Activated CD4-positive, alpha-beta memory T cell treated with anti-CD3 and anti-CD28 coated beads, Interleukin-2, amount 10 ng/mL, durations not matched to agents 7 days and 5 days (primary cell): ENCODE results near the gene FSTL5. TPM values are rescaled to one million over a fixed set of nuclear protein-coding genes. Genes with fewer than 3 reads are reported as not detected.

Experiments
- CTCF ChIA-PET: fragments of 350-600 bp; sonication (Branson Sonifier 250); formaldehyde crosslinking; loops from one replicate; lab custom pipeline; 2021; ENCODE audit warnings: antibody characterized with exemption, inconsistent platforms; lab: Charles Lee
- POLR2A ChIA-PET: fragments of 350-600 bp; sonication (Branson Sonifier 250); formaldehyde crosslinking; loops from one replicate; lab custom pipeline; 2021; ENCODE audit warnings: antibody characterized with exemption; lab: Charles Lee
- DNase-seq: peaks from one replicate; pipeline ENCODE4 v3.0.0-alpha.2; 2020
- H3K27ac Mint-ChIP-seq: one replicate; pipeline ENCODE4 v1.8.0; 2021; ENCODE audit warnings: mild to moderate bottlenecking, mixed read lengths
- H3K27me3 Mint-ChIP-seq: one replicate; pipeline ENCODE4 v1.8.0; 2021; ENCODE audit warnings: mixed read lengths
- H3K36me3 Mint-ChIP-seq: one replicate; pipeline ENCODE4 v1.8.0; 2021; ENCODE audit warnings: low read depth, mixed read lengths
- H3K4me1 Mint-ChIP-seq: one replicate; pipeline ENCODE4 v1.8.0; 2021; ENCODE audit warnings: mixed read lengths
- H3K4me3 Mint-ChIP-seq: one replicate; pipeline ENCODE4 v1.8.0; 2021; ENCODE audit warnings: mild to moderate bottlenecking, mixed read lengths
- H3K9me3 Mint-ChIP-seq: one replicate; pipeline ENCODE4 v1.8.0; 2021; ENCODE audit warnings: mixed read lengths
- total RNA-seq, 2 experiments: library from RNA; stranded (reverse); gene quantifications; one replicate each; pipeline ENCODE4 v1.2.3, GENCODE V29; 2021

FSTL5 gene
- total RNA-seq, 2 experiments from 2014 or later, result not detected

DNA sequence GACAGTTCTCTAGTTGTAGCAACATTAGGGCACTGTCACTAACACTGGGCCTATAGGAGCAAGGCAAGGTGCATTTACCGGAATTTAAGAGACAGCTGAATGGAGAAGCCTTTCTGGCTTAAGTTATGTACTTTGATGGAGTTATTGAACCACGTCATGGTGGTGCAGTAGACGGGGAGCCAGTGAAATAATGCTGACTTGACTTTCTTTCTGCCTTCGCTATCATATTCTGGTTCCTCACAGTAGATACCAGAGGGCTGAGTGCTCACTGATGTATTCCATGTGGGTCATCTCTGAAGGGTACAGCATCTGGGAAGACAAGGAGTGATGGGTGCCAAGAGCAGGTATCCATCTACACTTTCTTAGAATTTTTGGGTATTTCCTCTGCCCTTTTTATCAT, 802.8 kb downstream of the FSTL5 start:
- DNase-seq, result no peak
- POLR2A ChIA-PET, result no interaction called here
- no peak overlapping the region for H3K27ac Mint-ChIP-seq
- no peaks in the 10 kb centered on the region for H3K4me1 Mint-ChIP-seq
- no peak overlapping the region for H3K4me3 Mint-ChIP-seq
- H3K27me3 Mint-ChIP-seq, result no peaks in the 10 kb centered on the region
- no peaks in the 10 kb centered on the region for H3K9me3 Mint-ChIP-seq
- no peaks in the 10 kb centered on the region for H3K36me3 Mint-ChIP-seq
- CTCF ChIA-PET, result no interaction called here

DNA sequence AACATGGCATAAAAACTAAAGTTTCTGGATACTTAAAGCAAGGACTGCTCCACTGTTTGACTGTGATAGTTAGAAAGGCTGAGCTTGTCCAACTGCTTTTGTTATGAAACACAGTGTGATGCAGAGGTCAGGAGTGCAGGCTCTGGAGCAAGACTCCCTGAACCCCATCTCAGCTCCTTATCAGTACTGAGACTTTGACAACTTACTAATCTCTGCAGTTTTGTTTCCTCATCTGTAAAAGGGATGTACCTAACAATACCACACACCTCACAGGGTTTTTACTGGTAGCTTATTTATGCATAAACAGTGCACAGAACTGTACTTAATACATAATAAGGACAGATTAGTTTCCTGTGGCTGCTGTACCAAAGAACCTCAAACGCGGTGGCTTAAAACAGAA, 804.3 kb downstream of the FSTL5 start:
- H3K27ac Mint-ChIP-seq, result no peak overlapping the region
- H3K9me3 Mint-ChIP-seq, result no peaks in the 10 kb centered on the region
- H3K36me3 Mint-ChIP-seq, result no peaks in the 10 kb centered on the region

DNA sequence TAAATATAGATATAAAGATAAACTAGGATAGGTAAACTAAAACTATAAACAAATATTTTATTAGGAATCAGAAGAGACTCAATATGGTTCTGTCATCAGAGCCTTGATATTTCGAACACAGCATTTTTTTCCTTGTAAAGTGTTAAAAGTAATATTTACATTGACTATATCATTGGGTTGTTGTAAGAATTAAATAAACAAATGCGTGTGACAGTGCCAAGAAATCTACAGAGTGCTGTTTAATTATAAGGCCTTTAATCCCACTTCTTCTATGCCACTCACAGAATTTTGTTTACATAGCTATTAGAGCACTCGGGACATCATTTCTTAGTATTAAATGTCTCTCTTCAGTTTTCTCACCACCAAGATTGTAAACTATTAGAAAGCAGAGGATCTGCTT, 807.4 kb downstream of the FSTL5 start:
- Mint-ChIP-seq H3K4me1 (no peaks in the 10 kb centered on the region), H3K36me3 (no peaks in the 10 kb centered on the region), H3K27ac (no peak overlapping the region), H3K27me3 (no peaks in the 10 kb centered on the region), H3K4me3 (no peak overlapping the region), H3K9me3 (no peaks in the 10 kb centered on the region)
- no peak for DNase-seq
- POLR2A ChIA-PET, result no interaction called here
- CTCF ChIA-PET, result no interaction called here

More for the DNA sequence above, 804.3 kb downstream of the FSTL5 start:
- H3K27me3 Mint-ChIP-seq, result no peaks in the 10 kb centered on the region
- H3K4me3 Mint-ChIP-seq, result no peak overlapping the region
- CTCF ChIA-PET, result no interaction called here
- DNase-seq, result no peak
- POLR2A ChIA-PET, result no interaction called here
- no peaks in the 10 kb centered on the region for H3K4me1 Mint-ChIP-seq

DNA sequence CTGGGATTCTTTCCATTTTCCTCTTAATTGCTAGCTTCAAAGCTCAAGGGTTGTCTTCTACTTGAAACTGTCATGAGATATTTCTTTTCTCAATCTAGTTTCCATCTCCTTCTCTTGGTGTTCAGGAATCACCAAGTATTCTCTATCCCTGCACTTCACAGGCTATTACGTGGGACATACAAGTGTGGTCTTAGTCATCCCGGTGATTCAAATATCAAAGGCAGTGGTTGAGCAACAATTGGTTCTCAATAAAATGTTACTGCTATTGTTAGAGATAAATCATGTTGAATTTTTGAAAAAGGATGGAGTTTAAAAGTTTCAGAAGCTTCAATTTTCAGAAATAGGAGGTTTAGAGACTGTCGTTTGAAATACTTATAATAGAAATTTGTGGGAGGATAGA, 812.9 kb downstream of the FSTL5 start:
- Mint-ChIP-seq H3K27ac (no peak overlapping the region), H3K9me3 (peaks cover 2% of the 10 kb centered on the region), H3K36me3 (no peaks in the 10 kb centered on the region), H3K27me3 (no peaks in the 10 kb centered on the region), H3K4me3 (no peak overlapping the region), H3K4me1 (no peaks in the 10 kb centered on the region)
- CTCF ChIA-PET, result no interaction called here
- POLR2A ChIA-PET, result no interaction called here
- DNase-seq, result no peak

DNA sequence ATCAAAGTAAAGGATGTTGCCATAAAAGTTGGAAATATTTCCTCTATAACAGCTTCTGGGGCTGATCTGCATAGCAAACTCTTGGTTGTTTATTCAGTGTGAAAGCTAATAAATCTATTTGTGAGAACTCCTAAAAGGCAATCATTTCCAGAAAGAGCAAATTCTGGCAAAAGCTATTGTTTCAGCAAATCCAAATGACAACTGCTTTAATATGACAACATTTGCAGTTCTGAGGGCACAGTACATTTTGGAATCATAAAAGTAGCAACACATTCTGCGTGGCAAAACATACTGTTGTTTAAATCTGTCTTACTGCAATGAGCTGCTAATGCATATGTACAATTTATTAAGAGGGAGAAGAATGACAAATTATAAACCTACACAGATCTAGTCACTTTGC, 818.1 kb downstream of the FSTL5 start:
- DNase-seq, result no peak
- Mint-ChIP-seq H3K27me3 (no peaks in the 10 kb centered on the region), H3K9me3 (peaks cover 2% of the 10 kb centered on the region), H3K36me3 (no peaks in the 10 kb centered on the region), H3K4me1 (no peaks in the 10 kb centered on the region), H3K4me3 (no peak overlapping the region), H3K27ac (no peak overlapping the region)
- POLR2A ChIA-PET, result no interaction called here
- CTCF ChIA-PET, result no interaction called here

DNA sequence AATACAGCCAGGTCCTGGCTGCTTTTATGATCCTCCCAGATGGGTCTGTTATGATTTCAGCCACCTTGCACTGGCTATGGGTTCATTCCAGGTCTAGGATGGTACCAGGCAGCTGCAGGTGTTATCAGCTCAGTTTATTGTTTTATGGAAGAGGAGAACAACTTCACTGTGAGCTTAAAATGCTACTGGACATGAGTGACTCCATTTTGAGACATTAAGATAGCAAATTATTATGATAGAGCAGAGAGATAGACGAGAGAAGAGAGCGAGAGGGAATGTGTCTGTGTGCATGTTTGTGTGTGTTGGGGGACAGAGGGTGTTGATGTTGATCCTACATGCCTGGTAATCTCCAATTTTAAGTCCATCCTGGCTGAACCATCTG, 820.2 kb downstream of the FSTL5 start:
- no peaks in the 10 kb centered on the region for H3K36me3 Mint-ChIP-seq
- no peak overlapping the region for H3K27ac Mint-ChIP-seq
- DNase-seq, result no peak
- ChIA-PET POLR2A (no interaction called here), CTCF (no interaction called here)
- H3K4me3 Mint-ChIP-seq, result no peak overlapping the region
- no peaks in the 10 kb centered on the region for H3K27me3 Mint-ChIP-seq
- no peaks in the 10 kb centered on the region for H3K4me1 Mint-ChIP-seq
- no peaks in the 10 kb centered on the region for H3K9me3 Mint-ChIP-seq

DNA sequence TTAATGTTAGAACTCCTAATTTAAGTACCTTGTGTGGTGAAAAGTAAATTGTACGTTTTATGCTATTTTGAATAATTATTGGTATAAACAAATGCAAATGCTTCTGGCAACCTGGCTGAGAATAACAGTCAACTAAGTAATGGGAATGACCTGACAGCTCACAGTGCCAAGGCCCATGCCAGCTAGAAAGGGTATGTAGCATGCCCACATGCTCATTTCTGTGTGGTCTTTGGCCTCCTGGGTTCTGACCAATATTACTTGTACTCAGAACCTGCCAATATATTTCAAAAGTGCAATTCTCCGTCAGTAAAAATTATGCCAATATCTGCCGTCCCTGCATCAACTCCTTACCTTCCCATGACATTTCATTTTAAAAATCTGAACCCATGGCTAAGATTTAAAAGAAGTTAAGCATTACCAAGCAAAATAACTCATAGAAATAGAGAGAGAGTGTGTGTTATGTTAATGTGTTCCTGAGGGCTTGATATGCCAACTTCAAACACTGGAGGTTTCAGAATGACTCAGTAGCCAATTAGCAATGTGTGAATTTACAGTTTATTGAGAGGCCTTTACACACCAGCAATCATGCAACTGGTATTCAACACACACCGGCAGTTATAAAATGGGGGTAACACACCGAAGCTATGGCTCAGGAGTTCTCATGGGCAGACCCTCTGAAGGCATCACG, 820.8 kb downstream of the FSTL5 start:
- no peak overlapping the region for H3K27ac Mint-ChIP-seq
- no peak for DNase-seq
- no peaks in the 10 kb centered on the region for H3K36me3 Mint-ChIP-seq
- ChIA-PET POLR2A (no interaction called here), CTCF (no interaction called here)
- no peaks in the 10 kb centered on the region for H3K4me1 Mint-ChIP-seq
- no peak overlapping the region for H3K4me3 Mint-ChIP-seq
- no peaks in the 10 kb centered on the region for H3K27me3 Mint-ChIP-seq
- H3K9me3 Mint-ChIP-seq, result no peaks in the 10 kb centered on the region

DNA sequence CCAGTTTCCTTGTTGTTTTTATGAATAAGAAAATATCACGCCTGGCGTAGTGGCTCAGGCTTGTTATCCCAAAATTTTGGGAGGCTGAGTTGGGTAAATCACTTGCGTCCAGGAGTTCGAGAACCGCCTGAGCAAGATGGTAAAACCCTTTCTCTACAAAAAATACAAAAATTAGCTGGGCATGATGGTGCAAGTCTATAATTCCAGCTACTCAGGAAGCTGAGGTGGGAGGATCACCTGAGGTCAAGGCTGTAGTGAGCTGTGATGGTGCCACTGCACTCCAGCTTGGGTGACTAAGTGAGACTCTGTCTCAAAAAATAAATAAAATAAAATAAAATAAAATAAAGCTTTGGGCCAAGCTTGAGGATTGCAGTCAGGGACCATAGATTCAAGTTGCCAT, 827.2 kb downstream of the FSTL5 start:
- H3K9me3 Mint-ChIP-seq, result no peaks in the 10 kb centered on the region
- ChIA-PET CTCF (no interaction called here), POLR2A (no interaction called here)
- no peak overlapping the region for H3K27ac Mint-ChIP-seq
- no peaks in the 10 kb centered on the region for H3K36me3 Mint-ChIP-seq
- H3K4me3 Mint-ChIP-seq, result no peak overlapping the region
- no peaks in the 10 kb centered on the region for H3K4me1 Mint-ChIP-seq
- no peaks in the 10 kb centered on the region for H3K27me3 Mint-ChIP-seq
- DNase-seq, result no peak

DNA sequence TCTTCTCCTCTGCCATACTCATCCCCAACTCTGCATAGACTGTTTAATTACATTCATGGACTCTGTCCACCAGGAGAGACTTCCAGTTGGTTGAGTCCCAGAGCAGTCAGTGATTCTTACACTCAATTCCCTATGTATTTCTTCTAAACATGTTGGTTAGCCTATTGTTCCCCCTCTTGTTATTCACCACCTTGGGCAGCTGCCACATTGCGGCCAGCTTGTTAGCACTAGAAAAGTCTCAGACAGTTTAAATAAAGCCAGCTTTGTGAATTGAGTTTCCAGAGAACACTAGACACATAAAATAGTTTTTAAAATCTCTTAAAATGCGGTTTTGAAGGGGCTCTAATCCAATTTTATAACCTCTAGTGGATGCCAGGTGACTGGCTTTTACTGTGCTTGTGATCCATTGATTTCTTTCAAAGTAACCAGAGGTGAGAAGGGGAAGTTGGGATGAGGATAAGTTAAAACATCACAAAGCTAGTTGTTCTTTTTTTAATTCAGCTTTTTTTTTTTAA, 827.7 kb downstream of the FSTL5 start:
- H3K9me3 Mint-ChIP-seq, result no peaks in the 10 kb centered on the region
- POLR2A ChIA-PET, result no interaction called here
- CTCF ChIA-PET, result no interaction called here
- no peaks in the 10 kb centered on the region for H3K27me3 Mint-ChIP-seq
- no peak for DNase-seq
- H3K4me1 Mint-ChIP-seq, result no peaks in the 10 kb centered on the region
- no peak overlapping the region for H3K27ac Mint-ChIP-seq
- no peaks in the 10 kb centered on the region for H3K36me3 Mint-ChIP-seq
- H3K4me3 Mint-ChIP-seq, result no peak overlapping the region
